ENCODE results near the gene CNNM2.

The CNNM2 gene

DNA sequence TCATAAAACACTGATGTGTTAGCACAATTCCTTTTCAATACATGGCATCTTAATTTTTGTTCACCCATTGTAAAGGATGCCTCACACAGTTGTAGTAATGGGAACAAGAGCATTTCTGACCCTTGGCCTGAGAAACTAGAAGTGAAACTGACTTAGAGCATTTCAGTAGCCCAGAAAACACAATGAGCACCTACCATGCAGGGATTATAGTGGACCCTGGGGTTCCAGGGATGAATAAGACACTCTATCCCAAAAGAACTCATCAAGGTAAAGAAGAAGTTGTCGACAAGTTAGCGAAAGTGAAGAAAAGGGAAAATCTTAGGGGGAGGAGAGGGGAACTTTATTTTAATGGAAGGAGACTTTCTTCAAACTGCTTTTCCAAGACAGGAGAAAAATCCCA is 149.4 kb downstream of the CNNM2 start:
- TF ChIP-seq, protein P1, sequence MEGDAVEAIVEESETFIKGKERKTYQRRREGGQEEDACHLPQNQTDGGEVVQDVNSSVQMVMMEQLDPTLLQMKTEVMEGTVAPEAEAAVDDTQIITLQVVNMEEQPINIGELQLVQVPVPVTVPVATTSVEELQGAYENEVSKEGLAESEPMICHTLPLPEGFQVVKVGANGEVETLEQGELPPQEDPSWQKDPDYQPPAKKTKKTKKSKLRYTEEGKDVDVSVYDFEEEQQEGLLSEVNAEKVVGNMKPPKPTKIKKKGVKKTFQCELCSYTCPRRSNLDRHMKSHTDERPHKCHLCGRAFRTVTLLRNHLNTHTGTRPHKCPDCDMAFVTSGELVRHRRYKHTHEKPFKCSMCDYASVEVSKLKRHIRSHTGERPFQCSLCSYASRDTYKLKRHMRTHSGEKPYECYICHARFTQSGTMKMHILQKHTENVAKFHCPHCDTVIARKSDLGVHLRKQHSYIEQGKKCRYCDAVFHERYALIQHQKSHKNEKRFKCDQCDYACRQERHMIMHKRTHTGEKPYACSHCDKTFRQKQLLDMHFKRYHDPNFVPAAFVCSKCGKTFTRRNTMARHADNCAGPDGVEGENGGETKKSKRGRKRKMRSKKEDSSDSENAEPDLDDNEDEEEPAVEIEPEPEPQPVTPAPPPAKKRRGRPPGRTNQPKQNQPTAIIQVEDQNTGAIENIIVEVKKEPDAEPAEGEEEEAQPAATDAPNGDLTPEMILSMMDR (IDR thresholded peaks at IDR 0.05; ENCODE audit: insufficient read depth, low read depth, low read length, missing control alignments) = no peak
- H3K4me3 ChIP-seq (ENCODE audit: low read length) = no peak overlapping the region
- no peak for DNase-seq (ENCODE audit: low read depth)

GRCh38 chr10:103067956-103068355 is 149.9 kb downstream of the CNNM2 start:
- TF ChIP-seq, protein P1 (IDR thresholded peaks at IDR 0.05; ENCODE audit: insufficient read depth, low read depth, low read length, missing control alignments) = no peak
- no peak overlapping the region for H3K4me3 ChIP-seq (ENCODE audit: low read length)
- no peak for DNase-seq (ENCODE audit: low read depth)

DNA sequence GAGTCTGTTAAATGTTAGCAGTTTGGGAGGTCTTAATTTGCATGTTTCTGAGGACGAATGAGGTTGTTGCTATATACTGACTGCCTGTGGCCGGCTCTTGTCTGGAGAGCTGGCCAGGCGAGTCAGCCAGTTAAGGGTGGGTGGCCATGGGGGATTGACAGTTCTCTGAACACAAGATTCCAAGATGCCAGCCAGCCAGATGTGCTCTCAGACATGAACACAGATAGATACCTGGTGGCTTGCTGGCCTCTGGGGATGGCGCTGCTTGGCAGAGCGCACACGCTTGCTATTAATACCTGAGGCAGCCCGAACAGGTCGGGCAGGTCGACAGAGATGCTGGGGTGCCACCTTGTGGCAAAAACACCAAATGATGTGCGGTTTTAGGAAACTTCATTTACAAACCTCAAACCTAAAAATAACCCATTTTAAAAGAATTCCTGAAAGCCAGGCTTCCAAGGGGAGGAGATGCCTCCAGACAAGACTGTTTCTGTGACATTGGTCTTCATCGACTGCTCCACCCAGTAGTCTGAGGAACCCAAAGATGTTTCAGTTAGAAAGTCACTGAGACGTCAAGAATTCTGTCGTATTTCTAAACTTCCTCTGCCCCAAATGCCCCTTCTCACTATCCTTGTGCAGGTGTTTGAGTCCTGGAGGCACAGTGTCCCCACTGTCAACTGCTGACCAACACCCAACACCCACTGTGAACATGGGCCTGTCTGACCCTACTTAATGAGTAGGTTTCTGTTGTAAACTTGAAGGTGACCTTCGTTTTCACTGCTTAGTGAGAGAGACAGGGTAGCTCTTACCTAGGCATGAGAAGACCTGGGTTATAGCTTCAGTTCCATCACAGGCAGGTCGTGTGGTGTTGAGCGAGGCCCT is 151.6 kb downstream of the CNNM2 start:
- no peak overlapping the region for H3K4me3 ChIP-seq (ENCODE audit: low read length)
- TF ChIP-seq, protein P1 (IDR thresholded peaks at IDR 0.05; ENCODE audit: insufficient read depth, low read depth, low read length, missing control alignments) = peak; percentile 76
- DNase-seq (ENCODE audit: low read depth) = peak; percentile 81

DNA sequence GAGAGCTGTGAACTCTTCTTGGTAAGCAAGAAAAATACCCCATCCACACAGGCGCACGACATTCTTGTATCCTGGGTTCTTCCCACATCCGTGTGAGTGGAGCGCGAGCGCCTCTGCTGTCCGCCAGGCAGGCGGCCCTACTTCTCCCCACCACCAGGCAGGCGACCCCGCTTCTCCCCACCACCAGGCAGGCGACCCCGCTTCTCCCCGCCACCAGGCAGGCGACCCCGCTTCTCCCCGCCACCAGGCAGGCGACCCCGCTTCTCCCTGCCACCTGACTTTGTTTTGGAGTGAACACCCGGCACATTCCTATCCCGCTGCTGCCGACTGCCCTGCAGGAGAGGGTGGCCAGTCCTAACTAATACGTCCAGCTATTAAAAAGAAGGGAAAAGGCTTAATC is 154.2 kb downstream of the CNNM2 start:
- DNase-seq (ENCODE audit: low read depth) = no peak
- TF ChIP-seq, protein P1 (IDR thresholded peaks at IDR 0.05; ENCODE audit: insufficient read depth, low read depth, low read length, missing control alignments) = no peak
- no peak overlapping the region for H3K4me3 ChIP-seq (ENCODE audit: low read length)

DNA sequence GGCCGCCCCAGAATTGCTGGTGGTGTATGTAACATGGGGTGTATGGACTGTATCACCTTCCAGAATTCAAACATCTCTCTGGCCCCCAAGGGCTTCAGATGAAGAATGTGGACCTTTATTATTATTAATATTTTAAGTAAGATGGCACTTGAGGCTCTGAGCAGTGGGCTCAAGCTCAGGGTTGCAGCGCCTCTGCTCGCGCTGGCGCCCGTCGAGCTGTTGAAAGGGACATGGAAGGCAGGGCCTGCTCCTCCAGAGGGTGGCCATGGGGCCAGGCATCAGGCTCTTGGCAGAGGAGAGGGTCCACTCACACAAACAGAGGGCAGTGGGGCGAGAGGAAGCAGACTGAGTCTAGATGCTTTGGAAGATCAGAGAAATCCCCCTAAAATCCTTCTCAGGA is 154.8 kb downstream of the CNNM2 start:
- no peak for DNase-seq (ENCODE audit: low read depth)

GRCh38 chr10:103077020-103077419 is 158.9 kb downstream of the CNNM2 start:
- no peak overlapping the region for H3K4me3 ChIP-seq (ENCODE audit: low read length)
- TF ChIP-seq, protein P1 (IDR thresholded peaks at IDR 0.05; ENCODE audit: insufficient read depth, low read depth, low read length, missing control alignments) = no peak
- DNase-seq (ENCODE audit: low read depth) = no peak

More for the DNA sequence above, 154.8 kb downstream of the CNNM2 start:
- TF ChIP-seq, protein P1 (IDR thresholded peaks at IDR 0.05; ENCODE audit: insufficient read depth, low read depth, low read length, missing control alignments) = no peak
- no peak overlapping the region for H3K4me3 ChIP-seq (ENCODE audit: low read length)

All from epithelial cell of esophagus (primary cell).